GM10266 (cell line): Measurements from ENCODE around the gene PCCA.

Experiments used
- DNase-seq: peaks from one replicate; pipeline ENCODE4 v3.0.0; 2012; ENCODE audit errors: extremely low spot score
- TF ChIP-seq, protein P1 (sequence below): IDR thresholded peaks from 2 replicates; pipeline ENCODE4 v1.5.1; 2012; ENCODE audit warnings: mild to moderate bottlenecking, low read depth; ENCODE audit not compliant: control insufficient read depth, insufficient read depth; ENCODE audit errors: missing control alignments

PCCA gene

GRCh38 chr13:100443278-100443997 lies 354.5 kb downstream of the PCCA start:
- TF ChIP-seq, protein P1, sequence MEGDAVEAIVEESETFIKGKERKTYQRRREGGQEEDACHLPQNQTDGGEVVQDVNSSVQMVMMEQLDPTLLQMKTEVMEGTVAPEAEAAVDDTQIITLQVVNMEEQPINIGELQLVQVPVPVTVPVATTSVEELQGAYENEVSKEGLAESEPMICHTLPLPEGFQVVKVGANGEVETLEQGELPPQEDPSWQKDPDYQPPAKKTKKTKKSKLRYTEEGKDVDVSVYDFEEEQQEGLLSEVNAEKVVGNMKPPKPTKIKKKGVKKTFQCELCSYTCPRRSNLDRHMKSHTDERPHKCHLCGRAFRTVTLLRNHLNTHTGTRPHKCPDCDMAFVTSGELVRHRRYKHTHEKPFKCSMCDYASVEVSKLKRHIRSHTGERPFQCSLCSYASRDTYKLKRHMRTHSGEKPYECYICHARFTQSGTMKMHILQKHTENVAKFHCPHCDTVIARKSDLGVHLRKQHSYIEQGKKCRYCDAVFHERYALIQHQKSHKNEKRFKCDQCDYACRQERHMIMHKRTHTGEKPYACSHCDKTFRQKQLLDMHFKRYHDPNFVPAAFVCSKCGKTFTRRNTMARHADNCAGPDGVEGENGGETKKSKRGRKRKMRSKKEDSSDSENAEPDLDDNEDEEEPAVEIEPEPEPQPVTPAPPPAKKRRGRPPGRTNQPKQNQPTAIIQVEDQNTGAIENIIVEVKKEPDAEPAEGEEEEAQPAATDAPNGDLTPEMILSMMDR, result no peak
- no peak for DNase-seq

- TF ChIP-seq, protein P1, result no peak
- no peak for DNase-seq
Observed at GRCh38 chr13:100443998-100444328, 355.1 kb downstream of the PCCA start.

DNA sequence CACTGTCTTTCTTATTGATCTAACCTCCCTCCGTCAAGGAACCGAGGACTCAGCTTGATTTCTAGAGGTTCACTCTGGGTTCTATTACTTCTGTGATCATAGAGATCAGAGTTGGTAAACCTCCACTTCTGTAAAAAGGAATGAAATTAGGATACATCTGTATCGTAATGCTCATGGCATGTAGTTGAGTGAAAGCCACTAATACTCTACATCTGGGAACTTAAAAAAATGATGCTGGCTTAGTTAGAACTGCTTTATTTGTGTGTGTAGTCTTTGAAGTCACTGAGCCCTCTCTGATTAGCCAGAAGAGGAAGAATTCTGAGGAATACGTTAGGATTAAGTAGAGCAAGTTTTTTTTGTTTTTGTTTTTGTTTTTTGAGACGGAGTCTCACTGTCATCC lies 358.9 kb downstream of the PCCA start:
- DNase-seq, result no peak
- TF ChIP-seq, protein P1, result no peak

- no peak for DNase-seq
Observed at GRCh38 chr13:100451923-100452322, 363.0 kb downstream of the PCCA start.

DNA sequence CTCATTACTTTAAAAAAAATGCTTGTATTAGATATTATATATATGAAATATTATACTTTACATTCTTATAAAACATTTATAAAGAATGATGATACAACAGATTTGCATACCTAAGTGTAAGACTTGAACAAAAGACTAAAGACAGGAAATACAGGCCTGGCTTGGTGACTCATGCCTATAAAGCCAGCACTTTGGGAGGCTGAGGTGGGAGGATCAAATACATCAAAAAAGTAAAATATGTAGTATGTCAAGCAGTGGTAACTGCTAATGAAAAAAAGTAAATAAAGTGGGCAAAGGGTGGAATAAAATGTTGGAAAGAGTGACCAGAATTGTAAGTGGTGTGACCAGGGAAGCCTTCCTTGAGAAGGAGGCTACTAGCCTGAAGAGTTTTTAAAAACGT lies 366.0 kb downstream of the PCCA start:
- no peak for DNase-seq
- TF ChIP-seq, protein P1, result no peak

More at GRCh38 chr13:100451923-100452322, 363.0 kb downstream of the PCCA start:
- TF ChIP-seq, protein P1, result no peak

- DNase-seq, result no peak
- TF ChIP-seq, protein P1, result no peak
Observed at GRCh38 chr13:100458673-100459072, 369.8 kb downstream of the PCCA start.

DNA sequence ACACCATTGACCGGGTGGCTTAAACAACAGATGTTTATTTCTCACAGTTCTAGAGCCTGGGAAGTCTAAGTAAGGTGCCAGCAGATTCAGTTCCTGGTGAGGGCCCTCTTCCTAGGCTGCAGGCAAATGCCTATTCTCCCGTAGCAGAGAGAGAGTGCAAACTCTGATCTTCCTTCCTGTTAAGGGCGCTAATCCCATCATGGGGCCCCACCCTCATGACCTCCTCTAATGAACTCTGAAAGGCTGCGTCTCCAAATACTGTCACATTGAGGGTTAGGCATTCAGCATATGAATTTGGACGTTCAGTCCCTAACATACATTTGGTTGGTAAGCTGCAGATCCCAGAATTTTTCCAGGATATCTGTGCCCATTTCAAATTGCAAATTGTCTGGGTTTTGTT lies 370.9 kb downstream of the PCCA start:
- TF ChIP-seq, protein P1, result no peak
- DNase-seq, result no peak
